Fibroblast of lung (primary cell): ENCODE results near the gene EYA2. TPM values are rescaled to one million over a fixed set of nuclear protein-coding genes. Genes with fewer than 3 reads are reported as not detected.

ENCODE experiments used
- DNase-seq, 2 donors: peaks; one replicate each; pipeline versions ENCODE4 v3.0.0 to v3.0.0-alpha.2; 2010; ENCODE audit warnings: low read depth in 2 of 2
- H2AFZ ChIP-seq: 2 replicates; pipeline ENCODE4 v1.5.1; 2012; ENCODE audit warnings: low read length, control low read depth, inconsistent platforms
- H3K27ac ChIP-seq: 2 replicates; pipeline ENCODE4 v1.5.1; 2011; ENCODE audit warnings: low read length, control low read depth; ENCODE audit not compliant: insufficient read depth
- H3K27me3 ChIP-seq: 2 replicates; pipeline ENCODE4 v1.5.1; 2011; ENCODE audit warnings: mild to moderate bottlenecking, low read length; ENCODE audit not compliant: control insufficient read depth, insufficient read depth
- H3K36me3 ChIP-seq: 2 replicates; pipeline ENCODE4 v1.5.1; 2011; ENCODE audit warnings: low read length; ENCODE audit not compliant: control insufficient read depth, insufficient read depth
- H3K4me1 ChIP-seq: 2 replicates; pipeline ENCODE4 v1.5.1; 2011; ENCODE audit warnings: low read length; ENCODE audit not compliant: control insufficient read depth, insufficient read depth; ENCODE audit errors: extremely low read depth
- H3K4me2 ChIP-seq: 2 replicates; pipeline ENCODE4 v1.5.1; 2011; ENCODE audit warnings: low read length, control low read depth; ENCODE audit not compliant: insufficient read depth; ENCODE audit errors: extremely low read depth
- H3K4me3 ChIP-seq, 4 experiments: fragments of 200-600 bp in 1 of 4; sonication (generic) in 1 of 4; replicated peaks in 1 of 4; 2 replicates each; pipeline ENCODE4 v1.5.1; 2011 to 2016; ENCODE audit warnings: low read length in 4 of 4, low read depth in 3 of 4, mild to moderate bottlenecking in 3 of 4, control low read depth in 2 of 4, inconsistent platforms in 1 of 4, mixed read lengths in 1 of 4; ENCODE audit not compliant: insufficient read depth in 1 of 4; ENCODE audit errors: control extremely low read depth in 1 of 4
- H3K79me2 ChIP-seq: 2 replicates; pipeline ENCODE4 v1.5.1; 2012; ENCODE audit warnings: mild to moderate bottlenecking, low read length, inconsistent platforms; ENCODE audit not compliant: control insufficient read depth, insufficient read depth
- H3K9ac ChIP-seq: 2 replicates; pipeline ENCODE4 v1.5.1; 2011; ENCODE audit warnings: mild to moderate bottlenecking, low read length, control low read depth; ENCODE audit not compliant: insufficient read depth
- H3K9me3 ChIP-seq: 2 replicates; pipeline ENCODE4 v1.5.1; 2012; ENCODE audit warnings: low read depth, low read length; ENCODE audit not compliant: control insufficient read depth, insufficient read depth
- H4K20me1 ChIP-seq: 2 replicates; pipeline ENCODE4 v1.5.1; 2011; ENCODE audit warnings: low read length; ENCODE audit not compliant: control insufficient read depth, insufficient read depth; ENCODE audit errors: extremely low read depth
- CTCF ChIP-seq, 2 donors: IDR thresholded peaks in 1 of 2; conservative IDR thresholded peaks in 1 of 2; 1 replicate in 1 of 2; 2 replicates in 1 of 2; pipeline ENCODE4 v1.5.1; 2011 to 2012; ENCODE audit warnings: low read length in 2 of 2, control low read depth in 1 of 2, inconsistent platforms in 1 of 2, low read depth in 1 of 2, mild to moderate bottlenecking in 1 of 2
- EZH2 ChIP-seq: IDR thresholded peaks from 2 replicates; pipeline ENCODE4 v1.5.1; 2012; ENCODE audit warnings: low read length, control low read depth, mild to moderate bottlenecking; ENCODE audit errors: missing control alignments
- polyA plus RNA-seq, 2 donors: library from polyadenylated mRNA; depleted of rRNA in 1 of 2; stranded (reverse) in 1 of 2; unstranded in 1 of 2; fragments of >200 nt; gene quantifications; 2 replicates each; pipeline ENCODE4 v1.2.1, GENCODE V29; 2011 to 2012; ENCODE audit warnings: missing spikeins in 1 of 2
- total RNA-seq: library from RNA; depleted of rRNA; stranded (reverse); fragments of >200 nt; gene quantifications from 2 replicates; pipeline ENCODE4 v1.2.1, GENCODE V29; 2014

Gene EYA2
- total and polyA plus RNA-seq, 2 donors (not counting 1 experiment from before 2014, with no cell fraction given): 0.37 to 1.7 TPM

GRCh38 chr20:47164140-47164539, 269.5 kb downstream of the EYA2 start:
- H3K4me3 ChIP-seq: no peak overlapping the region
- H3K36me3 ChIP-seq: no peaks in the 10 kb centered on the region
- no peaks in the 10 kb centered on the region for H4K20me1 ChIP-seq
- DNase-seq: no peak
- no peak overlapping the region for H3K4me2 ChIP-seq
- H3K4me1 ChIP-seq: no peaks in the 10 kb centered on the region
- no peak overlapping the region for H3K9ac ChIP-seq
- no peak overlapping the region for H3K27ac ChIP-seq
- H3K79me2 ChIP-seq: no peaks in the 10 kb centered on the region
- no peaks in the 10 kb centered on the region for H3K27me3 ChIP-seq
- no peaks in the 10 kb centered on the region for H3K9me3 ChIP-seq
- TF ChIP-seq EZH2: no peak
- TF ChIP-seq CTCF (conservative IDR thresholded peaks at IDR 0.05 in 1 of 2, IDR thresholded peaks at IDR 0.05 in 1 of 2; ENCODE audit: low read depth in 1 of 2, low read length in 2 of 2): no peak
- H2AFZ ChIP-seq: no peak overlapping the region

GRCh38 chr20:47165376-47165865, 270.8 kb downstream of the EYA2 start:
- Histone ChIP-seq H3K27ac (no peak overlapping the region), H4K20me1 (no peaks in the 10 kb centered on the region), H3K36me3 (no peaks in the 10 kb centered on the region), H3K4me1 (no peaks in the 10 kb centered on the region), H3K9ac (no peak overlapping the region), H3K4me2 (no peak overlapping the region), H3K9me3 (no peaks in the 10 kb centered on the region), H3K27me3 (no peaks in the 10 kb centered on the region), H2AFZ (no peak overlapping the region), H3K4me3 (no peak overlapping the region), H3K79me2 (no peaks in the 10 kb centered on the region)
- no peak for TF ChIP-seq CTCF (conservative IDR thresholded peaks at IDR 0.05 in 1 of 2, IDR thresholded peaks at IDR 0.05 in 1 of 2; ENCODE audit: low read depth in 1 of 2, low read length in 2 of 2)
- no peak for TF ChIP-seq EZH2
- no peak for DNase-seq

GRCh38 chr20:47167846-47168245, 273.2 kb downstream of the EYA2 start:
- Histone ChIP-seq H2AFZ (no peak overlapping the region), H3K27ac (no peak overlapping the region), H3K9me3 (no peaks in the 10 kb centered on the region), H4K20me1 (no peaks in the 10 kb centered on the region), H3K4me1 (peaks cover 2% of the 10 kb centered on the region), H3K9ac (no peak overlapping the region), H3K4me2 (no peak overlapping the region), H3K4me3 (no peak overlapping the region), H3K36me3 (no peaks in the 10 kb centered on the region), H3K27me3 (no peaks in the 10 kb centered on the region), H3K79me2 (no peaks in the 10 kb centered on the region)
- DNase-seq: no peak
- no peak for TF ChIP-seq CTCF (conservative IDR thresholded peaks at IDR 0.05 in 1 of 2, IDR thresholded peaks at IDR 0.05 in 1 of 2; ENCODE audit: low read depth in 1 of 2, low read length in 2 of 2)
- no peak for TF ChIP-seq EZH2
